LNCaP clone FGC (cell line): ENCODE results near the gene DHFR.

Source experiments
- DNase-seq: peaks from one replicate; pipeline ENCODE4 v3.0.0-alpha.2; 2011; ENCODE audit warnings: low read depth
- H3K4me3 ChIP-seq: 2 replicates; pipeline ENCODE4 v1.5.1; 2011; ENCODE audit warnings: mild to moderate bottlenecking, low read depth, low read length, control low read depth
- TF ChIP-seq, protein P1 (sequence below): IDR thresholded peaks from 2 replicates; pipeline ENCODE4 v1.5.1; 2012; ENCODE audit warnings: mild to moderate bottlenecking; ENCODE audit not compliant: control insufficient read depth, insufficient read depth; ENCODE audit errors: extremely low read depth

Gene DHFR

DNA sequence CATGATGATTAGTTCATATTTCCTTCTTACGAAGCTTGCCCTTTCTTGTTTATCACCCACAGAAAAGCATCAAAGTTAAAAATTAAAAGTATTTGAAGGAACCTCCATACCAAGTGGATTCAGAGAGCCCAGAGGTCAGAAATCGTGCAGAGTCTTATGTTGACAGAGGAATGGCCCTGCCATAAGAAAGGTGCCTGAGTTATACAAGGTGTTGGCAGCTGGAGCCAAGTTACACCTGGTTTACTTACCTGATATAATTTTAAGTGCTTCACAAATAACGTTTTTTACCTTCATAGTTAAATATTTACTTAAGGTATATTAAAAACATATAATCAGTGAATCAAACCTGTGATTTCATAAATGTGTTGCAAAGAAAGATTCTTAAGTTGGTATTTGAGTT, 42.3 kb upstream of the DHFR start:
- DNase-seq: peak; percentile 81
- H3K4me3 ChIP-seq: no peak overlapping the region
- TF ChIP-seq, protein P1, sequence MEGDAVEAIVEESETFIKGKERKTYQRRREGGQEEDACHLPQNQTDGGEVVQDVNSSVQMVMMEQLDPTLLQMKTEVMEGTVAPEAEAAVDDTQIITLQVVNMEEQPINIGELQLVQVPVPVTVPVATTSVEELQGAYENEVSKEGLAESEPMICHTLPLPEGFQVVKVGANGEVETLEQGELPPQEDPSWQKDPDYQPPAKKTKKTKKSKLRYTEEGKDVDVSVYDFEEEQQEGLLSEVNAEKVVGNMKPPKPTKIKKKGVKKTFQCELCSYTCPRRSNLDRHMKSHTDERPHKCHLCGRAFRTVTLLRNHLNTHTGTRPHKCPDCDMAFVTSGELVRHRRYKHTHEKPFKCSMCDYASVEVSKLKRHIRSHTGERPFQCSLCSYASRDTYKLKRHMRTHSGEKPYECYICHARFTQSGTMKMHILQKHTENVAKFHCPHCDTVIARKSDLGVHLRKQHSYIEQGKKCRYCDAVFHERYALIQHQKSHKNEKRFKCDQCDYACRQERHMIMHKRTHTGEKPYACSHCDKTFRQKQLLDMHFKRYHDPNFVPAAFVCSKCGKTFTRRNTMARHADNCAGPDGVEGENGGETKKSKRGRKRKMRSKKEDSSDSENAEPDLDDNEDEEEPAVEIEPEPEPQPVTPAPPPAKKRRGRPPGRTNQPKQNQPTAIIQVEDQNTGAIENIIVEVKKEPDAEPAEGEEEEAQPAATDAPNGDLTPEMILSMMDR: no peak

DNA sequence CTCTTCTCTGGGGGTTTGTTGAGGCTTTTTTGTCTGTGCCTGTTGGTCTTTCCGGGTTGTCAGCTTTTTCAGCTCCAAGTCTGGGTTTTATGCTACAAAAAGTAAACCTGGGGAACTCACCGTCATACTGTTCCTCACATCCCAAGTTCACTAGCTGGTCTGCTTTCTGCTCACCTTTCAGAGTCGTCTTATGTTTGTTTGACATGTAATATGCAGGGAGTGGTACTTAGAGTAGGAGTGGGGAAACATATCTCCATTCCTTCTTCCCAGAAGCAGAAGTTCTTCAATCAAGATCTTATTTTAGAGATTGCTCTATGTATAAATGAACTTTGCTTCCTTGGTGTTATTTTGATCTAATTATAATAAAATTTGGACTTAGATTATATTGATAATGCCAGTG, 41.7 kb upstream of the DHFR start:
- H3K4me3 ChIP-seq: no peak overlapping the region
- DNase-seq: no peak
- TF ChIP-seq, protein P1: no peak

DNA sequence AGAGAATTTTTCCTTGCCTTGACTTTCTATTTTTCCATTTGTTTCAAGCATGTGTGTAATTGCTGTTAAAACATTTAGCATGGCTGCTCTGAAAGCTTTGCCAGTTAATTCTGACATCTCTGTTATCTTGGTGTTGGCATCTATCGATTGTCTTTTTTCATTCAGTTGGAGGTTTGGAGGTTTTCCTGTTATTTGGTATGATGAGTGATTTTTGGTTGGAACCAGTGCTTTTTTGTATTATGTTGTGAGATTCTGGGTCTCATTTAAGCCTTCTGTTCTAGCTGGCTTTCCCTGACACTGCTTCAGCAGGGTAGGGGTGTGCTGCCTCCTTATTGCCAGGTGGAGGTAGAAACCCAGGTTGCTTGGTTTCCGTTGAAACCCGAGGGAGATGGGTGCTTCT, 40.9 kb upstream of the DHFR start:
- no peak overlapping the region for H3K4me3 ChIP-seq
- TF ChIP-seq, protein P1: no peak
- no peak for DNase-seq

DNA sequence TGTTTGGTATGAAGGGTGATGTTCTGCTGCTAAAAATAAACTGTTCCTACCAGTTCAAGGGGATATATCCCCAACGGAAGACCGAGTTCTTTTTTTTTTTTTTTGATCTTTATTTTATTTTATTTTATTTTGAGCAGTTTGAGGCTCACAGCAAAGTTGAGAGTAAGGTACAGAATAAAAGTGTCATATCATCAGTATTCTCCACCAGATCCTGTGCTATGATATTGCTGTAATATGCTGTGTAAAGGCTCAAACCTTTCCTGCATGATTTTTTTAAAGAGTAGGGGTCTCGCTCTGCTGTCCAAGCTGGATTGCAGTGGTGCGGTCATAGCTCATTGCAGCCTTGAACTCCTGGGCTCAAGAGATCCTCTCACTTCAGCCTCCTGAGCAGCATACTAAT, 34.8 kb upstream of the DHFR start:
- TF ChIP-seq, protein P1: no peak
- DNase-seq: no peak
- no peak overlapping the region for H3K4me3 ChIP-seq

DNA sequence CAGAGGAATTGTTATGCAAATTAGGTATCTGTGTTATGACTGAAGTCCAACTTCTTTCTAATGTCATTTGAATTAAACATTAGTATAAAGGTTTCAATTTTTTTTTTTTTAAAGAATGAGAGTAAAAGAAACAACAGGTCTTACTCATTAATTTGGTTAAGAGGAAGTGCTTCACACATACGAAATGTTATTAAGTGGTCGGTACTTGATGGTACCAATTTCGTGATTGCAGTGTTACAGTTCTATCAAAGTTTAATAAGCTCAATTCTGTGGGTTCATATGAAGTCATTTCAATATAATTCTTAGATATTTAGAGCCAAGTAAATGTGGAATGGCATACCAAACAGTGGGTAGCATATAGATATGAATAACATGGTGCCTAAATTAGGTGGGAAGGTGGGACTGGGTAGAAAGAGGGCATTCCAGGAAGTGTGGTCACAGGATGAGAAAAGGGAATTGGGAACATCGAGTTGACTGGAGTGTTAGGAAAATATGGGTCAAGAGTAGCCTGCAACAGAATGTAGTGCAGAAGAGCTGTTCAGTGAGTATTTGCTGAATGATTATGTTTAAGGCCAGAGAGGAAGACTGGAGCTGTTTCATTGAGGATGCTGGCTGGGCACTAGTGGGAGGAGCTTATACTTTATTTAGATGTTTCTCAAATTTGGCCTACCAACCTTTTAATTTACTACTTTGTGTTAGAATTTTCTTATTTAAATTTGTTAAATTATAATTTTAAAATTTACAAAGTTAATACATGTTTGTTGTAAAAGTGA, 34.1 kb upstream of the DHFR start:
- no peak for DNase-seq
- TF ChIP-seq, protein P1: no peak
- H3K4me3 ChIP-seq: no peak overlapping the region

DNA sequence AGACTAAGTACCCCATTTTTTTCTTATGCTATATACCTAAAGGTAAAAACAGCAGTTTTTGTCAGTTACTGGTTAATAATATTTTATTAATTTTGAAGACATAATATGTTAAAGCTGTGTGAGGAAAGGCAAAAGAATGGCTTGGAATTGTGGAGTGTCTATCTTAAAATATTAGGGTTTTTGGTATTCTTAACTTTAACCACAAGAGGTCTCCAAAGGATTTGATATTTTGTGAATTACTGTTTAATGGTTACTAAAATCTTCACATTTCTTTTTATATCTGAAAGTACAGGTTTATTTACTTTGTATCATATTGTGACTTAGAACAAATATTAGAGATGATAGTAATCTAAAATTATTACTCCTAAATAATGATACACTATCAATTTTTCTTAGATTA, 32.0 kb upstream of the DHFR start:
- DNase-seq: no peak
- TF ChIP-seq, protein P1: peak; percentile 41
- no peak overlapping the region for H3K4me3 ChIP-seq

DNA sequence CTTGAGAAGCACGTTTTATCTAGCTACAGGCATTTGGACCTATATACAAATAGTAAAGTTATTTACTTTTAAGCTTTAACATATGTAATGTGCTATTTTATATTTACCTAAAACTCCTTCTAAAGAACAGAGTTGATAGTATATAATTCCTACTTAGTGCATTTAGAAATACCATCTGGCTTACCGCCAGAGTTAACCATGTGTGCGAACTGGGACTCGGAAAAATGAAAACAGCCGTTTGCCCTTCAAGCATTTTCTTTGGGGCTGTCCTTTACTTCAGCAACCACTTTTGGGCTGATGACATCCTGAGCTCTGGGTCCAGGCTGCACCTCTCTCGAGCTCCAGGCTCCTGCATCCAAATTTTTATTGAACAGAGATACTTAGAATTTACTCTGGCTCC, 21.9 kb upstream of the DHFR start:
- TF ChIP-seq, protein P1: no peak
- no peak for DNase-seq
- H3K4me3 ChIP-seq: no peak overlapping the region
